HCT116 (cell line): ENCODE data around the gene KISS1R.

Source experiments
- CTCF ChIP-seq, 3 experiments: fragments of 200-600 bp in 1 of 3; sonication (generic) in 1 of 3; IDR thresholded peaks in 2 of 3; conservative IDR thresholded peaks in 1 of 3; 2 replicates each; pipeline ENCODE4 v1.5.1; 2012 to 2017; ENCODE audit warnings: low read depth in 2 of 3, low read length in 2 of 3, antibody characterized with exemption in 1 of 3, borderline replicate concordance in 1 of 3, control low read depth in 1 of 3, mild to moderate bottlenecking in 1 of 3, mixed read lengths in 1 of 3, mixed run types in 1 of 3, moderate library complexity in 1 of 3; ENCODE audit not compliant: insufficient read depth in 1 of 3
- EGR1 ChIP-seq: IDR thresholded peaks from 2 replicates; pipeline ENCODE4 v1.6.1; 2012; ENCODE audit warnings: low read depth
- POLR2AphosphoS5 ChIP-seq: IDR thresholded peaks from 2 replicates; pipeline ENCODE4 v1.6.1; 2011; ENCODE audit warnings: mild to moderate bottlenecking, low read depth, low read length, moderate library complexity
- RAD21 ChIP-seq: IDR thresholded peaks from 2 replicates; pipeline ENCODE4 v1.6.1; 2012; ENCODE audit warnings: low read depth, mild to moderate bottlenecking

DNA sequence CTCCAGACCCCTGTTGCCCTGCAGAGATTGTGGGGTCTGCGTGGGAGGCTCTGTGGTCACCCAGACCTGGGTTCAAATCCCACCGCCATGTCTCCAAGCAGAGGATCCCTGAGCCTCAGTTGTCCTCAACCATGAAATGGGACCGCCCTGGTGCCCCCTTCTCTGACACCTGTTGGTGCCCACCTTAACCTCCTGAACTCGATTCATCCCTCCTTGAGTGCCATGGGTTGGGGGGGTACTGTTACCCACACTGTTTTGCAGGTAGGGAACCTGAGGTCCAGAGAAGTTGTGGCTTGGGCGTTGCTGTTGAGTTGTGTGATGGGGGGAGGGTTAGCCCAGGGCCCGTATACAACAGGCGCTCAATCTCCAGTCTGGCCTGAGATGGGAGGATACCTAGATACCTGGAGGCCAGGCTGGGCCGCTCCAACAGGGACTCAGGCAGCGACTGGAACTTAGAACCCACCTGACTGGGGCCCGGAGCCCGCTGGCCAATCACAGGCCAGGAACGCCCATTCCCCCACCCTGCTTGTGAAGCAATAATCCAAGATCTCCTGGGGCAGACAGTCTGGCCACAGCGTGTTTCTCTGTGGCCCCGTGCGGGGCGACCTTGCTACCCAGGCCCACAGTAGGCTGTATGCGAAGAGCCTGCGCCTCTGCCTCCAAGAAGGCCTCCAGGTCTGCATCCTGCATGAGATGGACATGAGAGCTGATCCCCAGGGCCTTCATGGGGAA, 11.5 kb downstream of the KISS1R start:
- TF ChIP-seq RAD21 (no peak), POLR2AphosphoS5 (no peak), CTCF (IDR thresholded peaks at IDR 0.05 in 2 of 3, conservative IDR thresholded peaks at IDR 0.05 in 1 of 3; ENCODE audit: borderline replicate concordance in 1 of 3, insufficient read depth in 1 of 3, low read depth in 2 of 3, low read length in 2 of 3) (no peak), EGR1 (no peak)
